Activated CD8-positive, alpha-beta T cell treated with anti-CD3 and anti-CD28 coated beads for 36 hours (primary cell): ENCODE data around the gene TRIM65. TPM values are rescaled to one million over a fixed set of nuclear protein-coding genes. Genes with fewer than 3 reads are reported as not detected.

ENCODE experiments used
- ATAC-seq: fragments of 200-7000 bp; cut with Tn5 transposase; one replicate; pipeline ENCODE4 v1.10.0; 2021; ENCODE audit warnings: mild to moderate bottlenecking, moderate library complexity
- CTCF ChIA-PET: fragments of 350-600 bp; sonication (Branson Sonifier 250); formaldehyde crosslinking; loops from one replicate; lab custom pipeline; 2021; ENCODE audit warnings: antibody characterized with exemption; lab: Charles Lee
- POLR2A ChIA-PET: fragments of 350-600 bp; sonication (Branson Sonifier 250); formaldehyde crosslinking; loops from one replicate; lab custom pipeline; 2021; ENCODE audit warnings: antibody characterized with exemption; lab: Charles Lee
- DNase-seq: peaks from one replicate; pipeline ENCODE4 v3.0.0-alpha.2; 2020
- H3K27ac Mint-ChIP-seq: one replicate; pipeline ENCODE4 v1.8.0; 2021; ENCODE audit warnings: mild to moderate bottlenecking, mixed read lengths
- H3K27me3 Mint-ChIP-seq: one replicate; pipeline ENCODE4 v1.8.0; 2021; ENCODE audit warnings: mixed read lengths
- H3K36me3 Mint-ChIP-seq: one replicate; pipeline ENCODE4 v1.8.0; 2021; ENCODE audit warnings: low read depth, mixed read lengths
- H3K4me1 Mint-ChIP-seq: one replicate; pipeline ENCODE4 v1.8.0; 2021; ENCODE audit warnings: low read depth, mixed read lengths
- H3K4me3 Mint-ChIP-seq: one replicate; pipeline ENCODE4 v1.8.0; 2021; ENCODE audit warnings: mild to moderate bottlenecking, moderate library complexity, mixed read lengths
- H3K9me3 Mint-ChIP-seq: one replicate; pipeline ENCODE4 v1.8.0; 2021; ENCODE audit warnings: mixed read lengths
- intact Hi-C: fragments of 100-400 bp; cut with micrococcal nuclease; formaldehyde crosslinking; loops from one replicate; pipeline ENCODE4 v1.10.0; 2022
- total RNA-seq, 2 experiments: library from RNA; stranded (reverse); gene quantifications; one replicate each; pipeline ENCODE4 v1.2.3, GENCODE V29; 2021
- TF ChIP-seq, protein P1 (sequence below): fragments of 200-600 bp; IDR thresholded peaks from one replicate; pipeline ENCODE4 v1.8.0; 2022; ENCODE audit warnings: antibody characterized with exemption, mild to moderate bottlenecking

The TRIM65 gene
- total RNA-seq, 2 experiments from 2014 or later, result 37.1 to 42.2 TPM

DNA sequence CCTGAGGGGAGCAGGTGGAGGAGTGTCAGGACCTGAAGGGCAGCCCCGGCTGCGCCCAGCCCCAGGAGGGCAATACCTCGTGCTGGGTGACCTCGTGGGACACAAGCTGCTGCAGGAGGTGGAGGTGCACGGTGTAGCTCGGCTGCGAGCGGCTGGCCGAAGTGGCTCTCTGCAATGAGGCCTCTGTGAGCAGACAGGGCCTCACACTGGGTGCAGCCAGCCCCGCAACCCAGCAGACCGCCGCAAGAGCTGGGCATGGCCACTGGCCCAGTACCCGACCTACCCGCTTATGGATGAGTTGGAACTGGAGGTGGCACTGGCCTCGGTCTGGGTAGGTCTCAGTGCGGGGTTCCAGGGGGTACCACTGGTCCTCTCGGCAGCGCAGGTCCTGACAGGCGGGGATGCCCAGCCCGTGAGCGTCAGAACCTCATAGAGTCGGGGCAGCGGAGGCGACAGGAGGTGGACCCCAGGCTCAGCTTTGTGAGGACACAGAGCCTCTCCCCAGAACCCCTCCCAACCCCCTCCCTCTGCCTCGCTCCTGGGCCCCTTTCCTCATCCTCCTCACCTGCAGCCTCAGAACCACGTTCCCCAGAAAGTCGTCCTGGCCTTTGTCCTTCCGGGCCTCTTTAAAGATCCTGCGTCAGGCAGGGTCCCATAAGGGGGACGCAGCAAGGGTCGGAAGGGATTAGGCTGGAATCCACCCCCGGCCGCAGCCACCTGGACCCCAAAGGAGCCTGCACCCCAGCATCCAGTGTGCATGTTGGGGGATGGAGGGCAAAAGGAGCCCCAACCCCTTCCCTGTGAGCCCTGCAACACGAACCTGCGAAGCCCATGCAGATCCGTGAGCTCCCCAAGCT is 56.6 kb downstream of the TRIM65 start:
- DNase-seq (no peak), ATAC-seq (no peak)
- ChIA-PET POLR2A (interaction anchor here (0.7 to 2.2 kb wide), 3 partner anchors 10 to 43 kb away, joined by 4 to 7 read pairs (median 6); no protein-coding TSS in a partner anchor), CTCF (interaction anchor here (1.0 to 1.4 kb wide), 2 partner anchors 8 to 9 kb away, joined by 3 to 4 read pairs; no protein-coding TSS in a partner anchor)
- Mint-ChIP-seq H3K27ac (no peak overlapping the region), H3K4me3 (no peak overlapping the region), H3K27me3 (no peaks in the 10 kb centered on the region), H3K4me1 (peaks cover 19% of the 10 kb centered on the region), H3K9me3 (no peaks in the 10 kb centered on the region), H3K36me3 (peaks cover 26% of the 10 kb centered on the region)
- TF ChIP-seq, protein P1, sequence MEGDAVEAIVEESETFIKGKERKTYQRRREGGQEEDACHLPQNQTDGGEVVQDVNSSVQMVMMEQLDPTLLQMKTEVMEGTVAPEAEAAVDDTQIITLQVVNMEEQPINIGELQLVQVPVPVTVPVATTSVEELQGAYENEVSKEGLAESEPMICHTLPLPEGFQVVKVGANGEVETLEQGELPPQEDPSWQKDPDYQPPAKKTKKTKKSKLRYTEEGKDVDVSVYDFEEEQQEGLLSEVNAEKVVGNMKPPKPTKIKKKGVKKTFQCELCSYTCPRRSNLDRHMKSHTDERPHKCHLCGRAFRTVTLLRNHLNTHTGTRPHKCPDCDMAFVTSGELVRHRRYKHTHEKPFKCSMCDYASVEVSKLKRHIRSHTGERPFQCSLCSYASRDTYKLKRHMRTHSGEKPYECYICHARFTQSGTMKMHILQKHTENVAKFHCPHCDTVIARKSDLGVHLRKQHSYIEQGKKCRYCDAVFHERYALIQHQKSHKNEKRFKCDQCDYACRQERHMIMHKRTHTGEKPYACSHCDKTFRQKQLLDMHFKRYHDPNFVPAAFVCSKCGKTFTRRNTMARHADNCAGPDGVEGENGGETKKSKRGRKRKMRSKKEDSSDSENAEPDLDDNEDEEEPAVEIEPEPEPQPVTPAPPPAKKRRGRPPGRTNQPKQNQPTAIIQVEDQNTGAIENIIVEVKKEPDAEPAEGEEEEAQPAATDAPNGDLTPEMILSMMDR, result no peak
- intact Hi-C loops, result no loop called here

Other genes starting within 250 kb of the TRIM65 start
- 10 to 100 TPM; 33.3 to 34.2 TPM for gene RECQL5, start 229.8 kb downstream of the TRIM65 start, total RNA-seq
- gene SAP30BP, start 229.6 kb downstream of the TRIM65 start, total RNA-seq, result 10 to 100 TPM; 73.0 to 75.8 TPM
- gene ITGB4, start 175.5 kb downstream of the TRIM65 start, total RNA-seq, result 1 to 10 TPM in 1 of 2 experiments, under 1 TPM in 1; 0.69 to 1.8 TPM
- gene GALK1, start 131.8 kb downstream of the TRIM65 start, total RNA-seq, result 10 to 100 TPM; 43.4 to 50.7 TPM
- 10 to 100 TPM; 26.4 to 26.6 TPM for gene UNK, start 112.1 kb downstream of the TRIM65 start, total RNA-seq
- 100 to 1,000 TPM; 136 to 144 TPM for gene UNC13D, start 52.5 kb downstream of the TRIM65 start, total RNA-seq
- 10 to 100 TPM; 54.4 to 58.5 TPM for gene WBP2, start 41.6 kb downstream of the TRIM65 start, total RNA-seq
- gene TRIM47, start 18.4 kb downstream of the TRIM65 start, total RNA-seq, result 10 to 100 TPM; 16.6 to 16.8 TPM
- gene MRPL38, start 7.9 kb upstream of the TRIM65 start, total RNA-seq, result 100 to 1,000 TPM; 117 to 126 TPM
- 10 to 100 TPM; 13.2 to 16.2 TPM for gene FBF1, start 44.1 kb upstream of the TRIM65 start, total RNA-seq
- gene ACOX1, start 82.2 kb upstream of the TRIM65 start, total RNA-seq, result 10 to 100 TPM; 23.0 to 24.1 TPM
- 10 to 100 TPM; 11.7 to 13.2 TPM for gene TEN1, start 82.3 kb upstream of the TRIM65 start, total RNA-seq
- 1 to 10 TPM; 3.8 to 4.1 TPM for gene CDK3, start 103.9 kb upstream of the TRIM65 start, total RNA-seq
- under 1 TPM; 0.16 to 0.34 TPM for gene EVPL, start 130.4 kb upstream of the TRIM65 start, total RNA-seq
- gene SRP68, start 175.6 kb upstream of the TRIM65 start, total RNA-seq, result 100 to 1,000 TPM; 132 to 135 TPM
- gene GALR2, start 177.8 kb upstream of the TRIM65 start, total RNA-seq, result 1 to 10 TPM; 1.6 to 2.1 TPM
- gene ZACN, start 182.2 kb upstream of the TRIM65 start, total RNA-seq, result 1 to 10 TPM; 2.3 to 3.0 TPM
- 10 to 100 TPM; 53.5 to 64.9 TPM for gene EXOC7, start 206.8 kb upstream of the TRIM65 start, total RNA-seq
- 10 to 100 TPM; 11.1 to 11.6 TPM for gene FOXJ1, start 244.3 kb upstream of the TRIM65 start, total RNA-seq